Measurements from ENCODE around the gene TIRAP. TPM values are rescaled to one million over a fixed set of nuclear protein-coding genes. Genes with fewer than 3 reads are reported as not detected.

The TIRAP gene
- total RNA-seq, 4 donors from 2014 or later: 14.9 to 35.8 (median 31.8) TPM

- no peak overlapping the region for H3K4me3 ChIP-seq
- peak overlapping the region in 1 of 4 donors; percentile 1 for H3K27ac ChIP-seq
- peak; percentile 42 to 78 (median 68) for TF ChIP-seq CTCF (IDR thresholded peaks at IDR 0.05)
- TF ChIP-seq POLR2A (IDR thresholded peaks at IDR 0.05): no peak
Measured at GRCh38 chr11:126310200-126310991, 27.5 kb downstream of the TIRAP start.

DNA sequence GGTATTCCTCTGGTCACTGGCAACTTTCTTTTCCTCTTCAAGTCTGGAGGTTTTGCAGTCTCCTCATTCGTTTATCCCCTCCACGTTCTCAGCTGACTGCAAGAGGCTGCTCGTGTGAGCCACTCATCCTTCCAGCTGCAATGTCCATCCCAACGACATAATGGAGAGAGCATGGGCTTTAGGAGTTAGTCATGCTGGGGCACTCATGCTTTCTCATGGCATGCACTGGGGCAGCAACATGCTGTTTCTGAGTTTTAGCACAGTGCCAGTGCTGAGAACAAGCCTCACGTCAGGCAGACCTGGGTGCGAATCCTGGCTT lies 28.1 kb downstream of the TIRAP start:
- peaks cover 0 to 7% (median 0%) of the 10 kb centered on the region in 4 donors for H3K4me1 ChIP-seq
- TF ChIP-seq CTCF (IDR thresholded peaks at IDR 0.05): no peak
- no peak for TF ChIP-seq POLR2A (IDR thresholded peaks at IDR 0.05)
- DNase-seq: peak in 1 of 3 donors; percentile 15
- no peaks in the 10 kb centered on the region for H3K27me3 ChIP-seq
- H3K36me3 ChIP-seq: no peaks in the 10 kb centered on the region
- peak overlapping the region in 1 of 4 donors; percentile 1 for H3K27ac ChIP-seq
- H3K4me3 ChIP-seq: no peak overlapping the region
- H3K9me3 ChIP-seq: no peaks in the 10 kb centered on the region

More at GRCh38 chr11:126310200-126310991, 27.5 kb downstream of the TIRAP start:
- Histone ChIP-seq H3K9me3 (no peaks in the 10 kb centered on the region), H3K4me1 (peaks cover 0 to 7% (median 0%) of the 10 kb centered on the region in 4 donors), H3K36me3 (no peaks in the 10 kb centered on the region), H3K27me3 (no peaks in the 10 kb centered on the region)
- DNase-seq: peak; percentile 52 to 84 (median 72)

DNA sequence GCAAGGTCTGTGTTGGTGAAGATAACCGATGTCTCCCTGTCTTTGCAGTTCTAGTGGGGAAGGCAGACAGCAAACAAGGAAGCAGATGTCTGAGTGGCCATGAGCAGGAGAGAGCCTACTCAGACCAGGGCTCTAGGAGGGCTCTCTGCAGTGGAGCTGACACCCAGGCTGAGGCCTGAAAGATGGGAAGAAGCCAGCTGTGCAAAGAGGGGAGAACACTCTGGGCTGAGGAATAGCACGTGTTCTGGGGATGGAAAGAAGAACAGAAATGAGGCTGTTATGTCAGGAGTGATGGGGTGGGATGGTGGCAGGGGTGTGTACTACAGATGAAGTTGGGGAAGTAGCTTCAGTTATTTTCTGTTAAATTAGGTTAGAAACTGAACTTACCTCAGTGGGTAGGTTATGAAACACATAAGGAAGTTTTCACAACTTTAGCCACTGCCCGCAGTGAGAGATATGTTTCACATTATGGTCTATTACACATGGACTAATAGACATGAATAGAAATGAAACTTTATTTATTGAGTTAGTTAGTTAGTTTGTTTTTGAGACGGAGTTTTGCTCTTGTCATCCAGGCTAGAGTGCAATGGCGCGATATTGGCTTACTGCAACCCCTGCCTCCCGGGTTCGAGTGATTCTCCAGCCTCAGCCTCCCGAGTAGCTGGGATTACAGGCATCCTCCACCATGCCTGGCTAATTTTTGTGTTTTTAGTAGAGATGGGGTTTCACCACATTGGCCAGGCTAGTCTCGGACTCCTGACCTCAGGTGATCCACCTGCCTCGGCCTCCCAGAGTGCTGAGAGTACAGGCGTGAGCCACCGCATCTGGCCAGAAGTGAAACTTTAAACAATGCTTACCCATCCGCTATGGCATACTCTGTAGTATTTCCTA lies 28.8 kb downstream of the TIRAP start:
- Histone ChIP-seq H3K4me1 (peaks cover 0 to 7% (median 0%) of the 10 kb centered on the region in 4 donors), H3K27ac (no peak overlapping the region), H3K36me3 (no peaks in the 10 kb centered on the region), H3K4me3 (no peak overlapping the region), H3K9me3 (no peaks in the 10 kb centered on the region), H3K27me3 (no peaks in the 10 kb centered on the region)
- peak in 1 of 3 donors; percentile 26 for DNase-seq
- TF ChIP-seq CTCF (IDR thresholded peaks at IDR 0.05) (no peak), POLR2A (IDR thresholded peaks at IDR 0.05) (no peak)

GRCh38 chr11:126312961-126313360 lies 30.1 kb downstream of the TIRAP start:
- Histone ChIP-seq H3K27me3 (no peaks in the 10 kb centered on the region), H3K4me1 (peaks cover 0 to 12% (median under 1%) of the 10 kb centered on the region in 4 donors), H3K27ac (no peak overlapping the region), H3K9me3 (no peaks in the 10 kb centered on the region), H3K4me3 (no peak overlapping the region), H3K36me3 (no peaks in the 10 kb centered on the region)
- DNase-seq: peak in 1 of 3 donors; percentile 43
- TF ChIP-seq POLR2A (IDR thresholded peaks at IDR 0.05) (no peak), CTCF (IDR thresholded peaks at IDR 0.05) (no peak)

GRCh38 chr11:126313826-126314225 lies 30.9 kb downstream of the TIRAP start:
- no peak for TF ChIP-seq CTCF (IDR thresholded peaks at IDR 0.05)
- no peak for TF ChIP-seq POLR2A (IDR thresholded peaks at IDR 0.05)
- Histone ChIP-seq H3K4me1 (peaks cover 0 to 21% (median 3%) of the 10 kb centered on the region in 4 donors), H3K36me3 (no peaks in the 10 kb centered on the region), H3K27me3 (no peaks in the 10 kb centered on the region), H3K27ac (no peak overlapping the region), H3K4me3 (no peak overlapping the region), H3K9me3 (no peaks in the 10 kb centered on the region)
- DNase-seq: peak in 1 of 3 donors; percentile 7
